Measurements from ENCODE around the gene EHBP1.
"Not testable (repeated sequence)": the region's sequence is repeated elsewhere in the genome, so short reads cannot be mapped to it uniquely, and the experiment has no call there.

EHBP1 gene

DNA sequence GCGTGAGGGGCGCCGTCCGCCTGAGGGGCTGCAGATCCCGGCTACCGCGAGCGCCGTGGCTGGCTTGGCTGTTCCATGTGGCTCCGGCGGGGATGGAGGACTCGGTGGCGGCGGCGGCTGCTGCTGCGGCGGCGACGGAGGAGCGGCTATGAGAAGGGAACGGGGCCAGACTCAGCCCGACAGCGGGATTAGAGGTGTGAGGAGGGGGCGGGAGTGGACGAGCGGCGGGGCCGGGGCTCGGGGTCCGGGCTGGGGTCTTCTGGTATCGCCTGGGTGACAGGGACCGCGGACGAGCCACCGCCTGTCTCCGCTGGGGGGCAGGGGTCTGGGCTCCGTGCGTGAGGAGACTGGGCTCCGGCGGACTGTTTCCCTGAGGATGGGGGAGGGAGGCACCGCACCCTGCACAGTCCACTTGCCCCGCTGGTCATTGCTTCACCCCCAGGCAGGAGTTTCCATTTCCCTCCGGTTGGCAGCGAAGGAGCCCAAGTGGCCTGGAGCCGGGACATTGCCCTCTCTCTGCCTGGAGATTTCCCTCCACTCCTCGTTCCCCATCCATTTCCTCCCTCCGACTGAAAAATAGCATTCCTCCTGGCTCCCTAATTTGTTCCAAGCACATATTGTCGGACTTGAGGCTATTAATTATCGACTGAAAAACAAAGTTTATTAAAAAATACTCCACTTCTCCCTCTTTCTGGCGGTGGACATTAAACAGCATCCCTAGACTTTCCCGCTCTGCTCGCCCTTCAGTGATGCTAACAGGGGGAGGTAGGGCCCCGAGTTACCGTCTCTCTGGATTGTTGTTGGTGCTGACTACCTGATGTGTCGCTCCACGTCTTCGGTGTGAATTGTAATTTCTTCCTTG is 577 bp downstream of the EHBP1 start:
- no peak for FAIRE-seq

DNA sequence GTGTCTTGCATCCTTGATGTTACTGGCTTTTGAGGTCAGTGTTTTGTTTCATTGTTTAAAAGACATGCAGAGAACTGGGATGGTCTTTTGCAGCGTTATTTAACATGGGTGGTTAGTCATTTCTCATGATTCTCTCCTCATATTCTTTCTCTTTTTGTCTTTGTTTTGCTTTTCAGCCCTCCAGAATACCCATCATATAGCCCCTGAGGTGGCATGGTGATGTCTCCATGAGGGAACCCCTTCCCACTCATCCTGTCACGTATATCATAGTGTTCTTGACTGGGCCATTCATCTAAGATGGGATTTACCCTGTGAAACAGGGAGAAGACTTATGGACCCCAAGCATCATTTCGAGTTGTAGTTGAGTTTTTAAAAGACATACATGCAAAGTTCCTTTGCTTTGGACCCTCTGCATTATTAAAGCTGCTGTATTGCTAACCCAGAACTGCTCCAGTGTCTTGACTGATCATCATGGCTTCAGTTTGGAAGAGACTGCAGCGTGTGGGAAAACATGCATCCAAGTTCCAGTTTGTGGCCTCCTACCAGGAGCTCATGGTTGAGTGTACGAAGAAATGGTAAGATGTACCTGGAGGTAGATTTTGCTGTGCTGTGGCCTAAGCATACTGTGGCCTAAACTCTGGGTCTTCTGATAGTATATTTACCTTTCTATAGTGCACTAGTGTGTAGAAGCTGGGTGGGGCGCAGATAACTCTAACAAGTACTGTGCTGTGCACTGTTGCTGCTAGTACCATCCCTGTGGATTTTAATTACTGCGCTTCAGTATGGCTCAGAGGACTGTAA is 1.4 kb downstream of the EHBP1 start:
- no peak for FAIRE-seq

DNA sequence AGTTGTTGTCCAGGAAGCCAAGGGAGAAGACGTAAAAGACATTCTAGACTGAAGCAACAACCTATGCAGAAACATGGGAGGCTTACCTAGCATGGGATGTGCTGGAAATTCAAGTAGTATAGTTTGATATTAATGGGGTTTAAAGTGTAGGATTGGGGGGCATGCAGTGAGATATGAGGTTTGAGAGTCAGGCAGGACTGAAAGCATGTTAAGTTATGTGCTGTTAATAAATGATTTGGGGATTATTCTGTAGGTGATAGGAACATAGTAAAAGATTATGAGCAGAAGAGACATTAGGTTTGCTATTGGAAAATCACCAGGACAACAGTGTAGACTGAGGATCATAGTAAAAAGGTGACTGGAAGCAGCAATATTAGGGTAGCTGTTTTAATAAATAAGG is 3.2 kb downstream of the EHBP1 start:
- FAIRE-seq = no peak

DNA sequence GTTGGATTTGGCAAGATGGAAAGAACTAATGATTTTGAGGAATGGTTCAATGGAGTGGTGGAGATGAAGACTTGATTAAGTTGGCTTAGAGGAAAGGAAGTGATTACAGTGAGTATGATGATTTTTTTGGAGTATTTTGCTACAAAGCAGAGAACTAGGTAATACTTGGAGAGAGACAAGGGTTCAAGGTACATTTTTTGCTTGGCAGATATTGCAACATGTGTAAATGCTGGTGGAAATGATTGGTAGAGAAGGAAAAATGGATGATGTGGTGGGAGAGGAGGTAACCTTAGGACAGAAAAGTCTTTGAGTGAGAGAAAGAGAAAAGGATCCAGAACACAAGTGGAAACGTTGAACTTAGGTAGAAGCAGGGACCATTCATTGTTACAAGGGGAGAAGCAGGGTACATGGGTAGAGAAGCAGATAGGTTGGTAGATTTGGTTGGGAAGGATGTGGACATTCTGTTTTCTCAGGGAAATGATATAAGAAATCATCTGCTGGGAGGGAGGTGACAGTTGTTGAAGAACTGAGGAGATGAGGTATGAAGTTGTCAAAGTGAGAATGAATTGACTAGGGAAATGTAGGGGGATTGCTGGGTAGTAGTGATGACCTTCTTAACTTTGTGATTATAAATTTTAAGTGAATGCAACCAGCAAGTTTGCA is 6.5 kb downstream of the EHBP1 start:
- no peak for FAIRE-seq

DNA sequence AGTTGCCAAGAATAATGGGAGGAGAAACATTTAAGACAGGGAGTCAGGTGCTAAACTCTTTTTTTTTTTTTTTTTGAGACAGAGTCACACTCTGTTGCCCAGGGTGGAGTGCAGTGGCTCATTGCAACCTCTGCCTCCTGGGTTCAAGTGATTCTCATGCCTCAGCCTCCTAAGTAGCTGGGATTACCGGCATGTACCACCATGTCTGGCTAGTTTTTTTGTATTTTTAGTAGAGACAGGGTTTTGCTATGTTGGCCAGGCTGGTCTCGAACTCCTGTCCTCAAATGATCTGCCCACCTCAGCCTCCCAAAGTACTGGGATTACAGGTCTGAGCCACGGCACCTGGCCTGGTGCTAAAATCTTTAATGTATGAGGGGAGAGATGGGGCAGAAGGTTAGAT is 7.7 kb downstream of the EHBP1 start:
- FAIRE-seq = not testable (repeated sequence)

DNA sequence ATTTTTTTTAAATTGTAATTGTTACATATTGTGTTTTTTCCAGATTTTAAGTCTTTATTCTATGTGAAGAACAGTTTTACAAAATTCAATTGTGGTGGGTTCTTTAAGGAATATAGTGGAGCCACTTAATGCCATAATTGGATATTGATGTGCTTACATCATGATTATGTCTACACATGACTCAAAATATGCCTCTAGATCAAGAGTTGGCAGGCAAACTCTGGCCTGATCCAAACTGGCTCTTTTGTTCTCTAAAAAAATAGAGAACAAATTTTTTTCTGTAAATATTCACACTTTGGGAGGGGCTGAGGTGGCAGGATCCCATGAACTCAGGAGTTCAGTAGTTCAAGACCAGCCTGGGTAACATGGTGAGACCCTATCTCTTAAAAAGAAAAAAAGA is 8.3 kb downstream of the EHBP1 start:
- no peak for FAIRE-seq

DNA sequence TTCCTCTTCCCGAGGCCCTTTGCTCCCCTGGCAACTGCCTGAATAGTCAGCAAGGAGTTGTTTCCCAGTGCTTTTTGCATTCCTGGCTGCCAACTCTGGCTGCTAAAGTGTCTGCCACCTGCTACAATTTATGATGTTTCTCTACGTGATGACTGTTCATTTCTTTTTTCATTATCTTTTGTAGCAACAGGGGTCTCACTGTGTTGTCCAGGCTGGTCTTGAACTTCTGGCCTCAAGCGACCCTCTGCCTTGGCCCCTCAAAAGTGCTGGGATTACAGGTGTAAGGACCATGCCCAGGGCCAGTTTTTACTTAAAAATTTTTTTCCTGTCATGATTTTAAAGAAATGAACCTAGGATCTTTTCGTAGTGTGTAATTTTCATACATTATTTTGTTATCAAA is 11.3 kb downstream of the EHBP1 start:
- no peak for FAIRE-seq

DNA sequence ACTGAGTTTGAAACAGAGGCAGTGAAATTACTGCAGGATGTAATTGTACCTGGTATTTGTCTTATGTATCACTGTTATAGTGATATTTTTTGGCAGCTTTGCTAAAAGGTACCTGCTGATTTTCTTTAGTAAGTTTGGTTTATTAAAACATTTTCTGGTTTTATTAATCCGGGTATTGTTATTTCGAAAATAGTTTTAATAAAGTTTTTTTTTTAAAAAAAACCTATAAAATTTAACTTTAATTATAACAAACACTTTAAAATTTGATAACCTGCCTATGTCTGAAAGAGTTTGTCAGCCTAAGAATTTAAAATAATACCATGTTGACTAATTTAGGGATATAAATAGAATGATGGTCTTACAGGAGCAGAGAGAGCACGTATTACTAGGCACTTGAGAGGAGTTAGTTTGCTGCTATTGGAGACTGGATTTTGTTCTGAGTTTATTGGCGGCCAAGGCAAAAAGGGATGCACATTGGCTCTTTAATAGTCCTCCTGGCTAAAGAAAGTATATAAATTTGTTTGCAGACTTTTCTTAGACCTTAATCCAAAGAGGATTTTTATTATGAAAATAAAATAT is 12.1 kb downstream of the EHBP1 start:
- no peak for FAIRE-seq

DNA sequence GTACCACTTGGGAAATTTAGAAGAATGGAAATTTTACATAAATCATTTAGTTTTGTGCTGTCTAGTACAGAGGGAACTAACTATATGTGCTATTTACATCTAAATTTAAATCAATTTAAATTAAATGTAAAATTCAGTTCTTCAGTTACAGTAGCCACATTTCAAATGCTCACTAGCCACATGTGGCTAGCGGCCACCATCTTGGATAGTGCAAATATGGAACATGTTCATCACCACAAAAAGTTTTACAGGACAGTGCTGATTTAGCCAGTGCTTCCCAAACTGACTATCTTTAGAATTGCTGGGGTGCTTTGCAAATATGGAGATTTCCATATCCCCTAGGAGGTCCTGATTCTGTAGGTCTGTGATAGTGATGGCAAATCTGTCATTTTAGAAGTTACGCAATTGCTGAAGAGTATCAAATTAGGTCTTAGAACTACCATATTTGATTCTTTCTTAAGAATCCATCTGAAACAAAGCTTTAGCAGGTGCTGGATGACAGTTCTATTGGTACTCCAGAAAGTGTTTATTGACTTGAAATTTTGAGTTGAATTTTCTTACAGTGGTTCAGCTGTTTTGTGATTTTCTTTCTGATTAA is 12.8 kb downstream of the EHBP1 start:
- no peak for FAIRE-seq

DNA sequence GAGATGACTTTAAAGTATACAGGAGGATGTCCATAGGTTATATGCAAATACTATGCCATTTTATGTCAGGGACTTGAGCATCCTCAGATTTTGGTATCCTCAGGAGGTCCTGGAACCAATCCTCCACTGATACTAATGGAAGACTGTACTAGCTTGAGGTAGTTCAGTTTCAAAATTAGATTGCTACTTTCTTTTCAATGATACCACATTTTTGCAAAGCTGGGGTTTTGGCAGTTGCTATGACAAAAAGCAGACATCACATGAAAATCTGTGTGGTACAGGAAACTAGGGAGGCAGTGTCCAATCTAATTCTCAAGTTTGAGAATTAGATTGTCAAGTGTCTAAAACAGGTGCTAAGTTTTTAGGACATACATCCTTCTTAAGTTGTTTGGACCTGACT is 14.2 kb downstream of the EHBP1 start:
- no peak for FAIRE-seq

DNA sequence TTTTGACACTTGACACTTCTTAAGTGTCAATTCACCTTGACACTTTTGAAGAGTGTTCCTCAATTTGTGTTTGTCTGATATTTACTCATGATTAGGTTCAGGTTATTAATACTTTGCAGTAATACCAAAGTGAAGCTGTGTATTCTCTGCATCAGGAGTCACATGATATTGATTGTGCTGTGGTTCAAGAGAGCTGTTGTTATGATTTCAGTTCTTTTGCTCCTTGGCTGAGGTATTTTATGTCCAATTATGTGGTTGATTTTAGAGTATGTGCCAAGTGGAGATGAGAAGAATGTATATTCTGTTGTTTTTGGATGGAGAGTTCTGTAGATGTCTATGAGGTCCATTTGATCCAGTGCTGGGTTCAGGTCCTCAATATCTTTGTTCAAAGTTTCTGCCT is 17.2 kb downstream of the EHBP1 start:
- no peak for FAIRE-seq

DNA sequence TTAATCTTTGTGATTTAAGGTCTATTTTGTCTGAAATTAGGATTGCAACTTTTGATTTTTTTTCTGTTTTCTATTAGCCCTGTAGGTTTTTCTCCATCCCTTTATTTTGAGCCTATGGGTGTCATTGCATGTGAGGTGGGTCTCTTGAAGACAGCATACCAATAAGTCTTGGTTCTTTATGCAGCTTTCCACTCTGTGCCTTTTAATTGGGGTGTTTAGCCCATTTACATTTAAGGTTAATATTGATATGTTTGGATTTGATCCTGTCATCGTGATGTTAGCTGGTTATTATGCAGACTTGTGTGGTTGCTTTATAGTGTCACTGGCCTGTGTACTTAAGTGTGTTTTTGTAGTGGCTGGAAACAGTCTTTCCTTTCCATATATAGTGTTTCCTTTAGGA is 17.7 kb downstream of the EHBP1 start:
- no peak for FAIRE-seq

DNA sequence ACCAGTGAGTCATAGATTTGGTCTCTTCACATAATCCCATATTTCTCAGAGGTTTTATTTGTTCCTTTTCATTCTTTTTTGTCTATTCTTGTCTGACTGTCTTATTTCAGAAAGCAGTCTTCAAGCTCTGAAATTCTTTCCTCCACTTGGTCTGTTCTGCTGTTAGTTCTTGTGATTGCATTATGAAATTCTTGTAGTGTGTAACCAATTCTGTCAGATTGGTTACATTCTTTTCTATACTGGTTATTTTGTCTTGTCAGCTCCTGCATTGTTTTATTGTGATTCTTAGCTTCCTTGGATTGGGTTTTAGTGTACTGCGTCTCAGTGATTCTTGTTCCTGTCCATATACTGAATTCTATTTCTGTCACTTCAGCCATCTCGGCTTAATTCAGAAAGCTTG is 18.6 kb downstream of the EHBP1 start:
- no peak for FAIRE-seq

DNA sequence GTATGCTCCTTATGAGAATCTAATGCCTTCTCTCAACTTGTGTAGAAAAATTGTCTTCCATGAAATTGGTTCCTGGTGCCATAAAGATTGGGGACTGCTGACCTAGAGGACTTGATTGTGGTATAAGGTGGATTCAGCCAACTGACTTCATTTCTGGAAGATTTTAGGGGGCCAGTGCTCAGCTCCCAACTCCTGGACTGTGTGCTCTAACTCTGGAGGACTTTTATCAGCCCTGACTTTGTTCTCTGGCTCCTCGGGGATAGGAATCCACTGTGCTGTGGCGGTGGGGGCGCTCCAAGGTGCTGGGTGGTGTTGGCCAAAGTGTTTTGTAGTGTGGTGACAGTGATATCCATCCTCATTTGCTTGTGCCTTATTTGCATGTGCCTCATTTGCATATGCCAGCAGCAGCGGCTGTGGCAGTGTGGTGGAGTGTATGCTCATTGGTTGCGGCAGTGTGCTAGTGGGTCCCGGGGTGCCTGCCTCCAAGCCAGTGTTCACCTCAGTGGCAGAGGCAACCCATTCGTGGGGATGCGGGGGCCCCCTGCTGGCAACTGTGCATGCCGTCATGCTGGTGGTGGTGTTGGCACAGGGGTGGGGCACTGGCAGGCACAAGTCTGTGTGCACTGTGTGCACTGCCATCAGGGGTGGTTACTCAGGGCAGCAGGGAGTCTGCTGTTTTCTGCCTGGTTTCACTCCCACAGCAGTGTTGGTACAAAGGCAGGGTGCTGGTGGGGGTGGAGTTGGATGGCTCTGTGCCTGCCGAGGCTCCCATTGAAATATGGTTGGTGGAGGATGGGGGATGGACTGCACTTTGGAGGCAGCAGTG is 19.6 kb downstream of the EHBP1 start:
- FAIRE-seq = no peak

DNA sequence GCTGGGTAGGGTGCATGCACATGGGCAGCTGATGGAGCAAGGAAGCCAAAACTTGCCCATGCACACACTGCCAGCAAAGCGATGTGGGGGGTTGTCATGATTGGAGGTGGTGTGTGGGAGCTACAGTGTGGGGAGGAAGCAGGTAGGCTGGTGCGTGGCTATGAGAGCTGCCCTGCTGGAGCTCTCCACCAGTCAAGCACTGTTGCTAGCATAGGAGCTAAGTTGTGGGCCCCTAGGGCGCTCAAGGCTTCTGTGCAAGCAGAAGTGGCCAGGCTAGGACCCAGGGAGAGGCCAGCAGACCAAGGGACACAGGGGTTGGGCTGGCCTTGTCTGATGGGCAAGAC is 20.2 kb downstream of the EHBP1 start:
- FAIRE-seq = no peak

DNA sequence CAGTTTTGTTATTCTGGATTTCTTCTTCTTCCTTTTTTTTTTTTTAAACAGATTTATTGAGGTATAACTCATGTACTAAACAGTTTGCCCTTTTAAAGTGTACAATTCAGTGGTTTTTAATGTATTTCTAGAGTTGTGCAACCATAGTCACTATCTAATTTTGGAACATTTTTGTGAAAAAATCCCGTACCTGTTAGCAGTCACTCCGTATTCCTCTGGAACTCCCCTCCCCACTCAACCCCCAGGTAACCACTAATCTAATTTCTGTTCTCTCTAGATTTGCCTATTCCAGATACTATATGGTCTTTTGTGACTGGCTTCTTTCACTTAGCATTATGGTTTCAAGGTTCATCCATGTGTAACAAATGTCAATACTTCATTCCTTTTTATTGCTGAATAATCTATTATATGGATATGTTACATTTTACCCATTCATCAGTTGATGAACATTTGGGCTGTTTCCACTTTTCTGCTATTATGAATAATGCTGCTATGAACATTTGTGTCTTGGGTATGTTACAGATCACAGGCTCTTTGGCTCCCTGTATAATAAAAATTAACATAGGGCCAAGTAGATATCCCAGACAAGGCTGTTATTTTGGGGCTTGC is 21.9 kb downstream of the EHBP1 start:
- no peak for FAIRE-seq

DNA sequence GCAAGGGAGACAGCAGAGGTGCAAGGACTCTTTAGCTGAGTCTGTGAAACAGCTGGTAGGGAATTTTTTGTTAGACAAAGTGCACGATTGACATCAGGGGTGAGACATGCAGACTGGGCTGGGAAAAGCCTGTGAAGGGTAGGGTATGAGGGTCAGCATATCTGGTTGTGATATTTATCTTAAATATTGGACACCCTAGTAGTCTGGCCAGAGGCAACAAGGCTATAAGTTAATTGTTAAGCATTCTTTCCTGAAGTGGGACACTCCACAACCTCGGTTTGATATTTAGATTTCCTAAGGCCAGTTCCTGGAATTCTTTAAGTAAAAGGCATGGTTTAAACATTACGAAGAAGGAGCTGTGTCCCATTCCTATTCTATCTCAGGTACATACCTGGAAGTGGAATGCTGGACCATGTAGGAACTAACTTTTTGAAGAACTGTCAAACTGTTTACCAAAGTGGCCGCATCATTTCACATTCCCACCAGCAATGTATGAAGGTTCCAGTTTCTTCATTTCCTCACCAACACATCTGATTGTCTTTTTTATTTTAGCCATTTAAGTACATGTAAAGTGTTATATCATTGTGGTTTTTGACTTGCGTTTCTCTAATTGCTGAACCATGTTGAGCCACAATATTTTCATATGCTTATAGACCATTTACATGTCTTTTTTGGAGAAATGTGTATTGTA is 22.5 kb downstream of the EHBP1 start:
- no peak for FAIRE-seq

DNA sequence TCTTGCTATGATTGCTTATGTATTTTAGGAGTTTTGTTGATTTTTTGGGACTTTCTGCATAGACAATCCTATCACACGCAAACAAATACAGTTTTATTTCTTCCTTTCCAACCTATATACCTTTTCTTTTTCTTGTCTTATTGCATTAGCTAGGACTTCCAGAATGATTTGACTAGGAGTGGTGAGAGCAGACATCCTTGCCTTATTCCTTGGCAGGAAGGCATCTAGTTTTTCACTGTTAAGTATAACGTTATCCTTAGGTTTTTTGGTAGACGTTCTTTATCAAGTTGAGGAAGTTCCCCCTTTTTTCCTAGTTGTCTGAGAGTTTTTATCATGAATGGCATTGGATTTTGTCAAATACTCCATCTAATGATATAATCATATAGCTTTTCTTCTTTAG is 25.8 kb downstream of the EHBP1 start:
- no peak for FAIRE-seq

DNA sequence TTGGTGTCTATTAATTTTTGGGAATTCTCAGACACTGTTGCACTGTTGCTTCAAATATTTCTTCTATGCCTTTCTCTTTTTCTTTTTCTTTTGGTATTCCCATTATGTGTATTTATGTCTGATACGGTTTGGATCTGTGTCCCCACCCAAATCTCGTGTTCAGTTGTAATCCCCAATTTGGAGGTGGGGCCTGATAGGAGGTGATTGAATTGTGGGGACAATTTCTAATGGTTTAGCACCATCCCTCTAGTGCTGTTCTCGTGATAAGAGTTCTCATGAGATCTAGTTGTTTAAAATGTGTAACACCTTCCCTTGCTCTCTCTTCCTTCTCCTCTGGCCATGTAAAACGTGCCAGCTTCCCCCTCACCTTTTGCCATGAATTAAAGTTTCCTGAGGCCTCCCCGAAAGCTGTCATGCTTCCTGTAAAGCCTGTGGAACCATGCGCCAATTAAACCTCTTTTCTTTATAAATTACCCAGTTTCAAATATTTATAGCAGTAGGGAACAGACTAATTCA is 26.8 kb downstream of the EHBP1 start:
- no peak for FAIRE-seq

DNA sequence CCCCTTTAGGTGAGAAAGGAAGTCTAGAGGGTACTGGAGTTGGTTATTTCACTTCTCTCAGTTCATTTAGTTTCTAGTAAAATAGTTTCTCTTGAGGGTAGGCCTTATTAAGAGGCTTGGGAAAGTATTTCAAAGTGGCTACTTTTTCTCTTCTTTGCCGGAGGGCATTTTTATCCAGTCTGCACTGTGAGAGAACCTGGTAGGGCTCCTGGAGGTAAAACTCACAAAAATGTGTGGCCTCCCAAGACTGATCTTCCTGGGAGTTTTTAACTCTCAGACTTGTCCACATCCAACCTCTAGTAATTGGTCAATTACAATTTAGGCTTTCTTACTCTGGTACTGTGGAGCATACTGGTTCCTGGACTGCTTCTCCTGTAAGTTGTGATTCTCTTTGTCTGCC is 28.0 kb downstream of the EHBP1 start:
- no peak for FAIRE-seq
